Measurements from ENCODE around the gene XXYLT1.

DNA sequence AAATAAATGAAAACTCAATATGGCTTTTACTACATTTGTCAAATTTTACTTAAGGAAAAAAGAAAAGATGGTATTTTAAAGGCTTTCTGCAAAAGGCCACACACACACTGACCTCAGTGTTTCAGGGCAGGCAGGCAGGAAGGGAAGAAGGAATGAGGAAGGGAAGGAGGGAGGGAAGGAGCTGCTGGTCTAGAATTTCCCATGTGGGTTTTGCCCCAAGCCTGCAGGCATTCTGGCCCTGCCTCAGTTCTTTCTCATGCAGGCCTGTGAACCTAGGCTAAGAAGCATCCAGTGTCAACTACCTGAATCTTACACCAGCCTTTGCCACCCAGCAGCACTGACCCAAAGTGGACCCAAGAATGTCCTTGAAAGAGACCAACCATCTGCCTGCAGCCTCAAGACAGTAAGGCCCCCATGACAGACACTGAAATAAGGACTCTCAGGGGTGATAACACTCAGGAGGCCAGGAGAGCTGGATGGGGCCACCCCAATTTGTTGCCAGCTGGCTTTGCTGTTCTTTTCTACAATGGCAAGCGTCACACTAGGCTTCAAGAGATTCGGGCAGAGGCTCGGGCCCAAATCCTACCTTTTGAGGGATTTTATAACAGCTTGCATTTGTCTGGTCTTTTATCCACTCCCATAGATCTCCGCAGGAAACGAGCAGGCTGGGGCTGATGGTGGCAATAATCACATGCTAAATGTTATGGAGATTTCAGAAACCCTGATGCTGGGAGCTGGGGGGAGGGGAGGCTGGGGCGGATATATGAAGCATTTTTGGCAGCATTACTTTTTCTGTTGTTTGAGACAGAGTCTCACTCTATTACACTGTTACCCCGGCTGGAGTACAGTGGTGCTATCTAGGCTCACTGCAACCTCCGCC lies 51.4 kb downstream of the XXYLT1 start:
- TF ChIP-seq, protein P1, sequence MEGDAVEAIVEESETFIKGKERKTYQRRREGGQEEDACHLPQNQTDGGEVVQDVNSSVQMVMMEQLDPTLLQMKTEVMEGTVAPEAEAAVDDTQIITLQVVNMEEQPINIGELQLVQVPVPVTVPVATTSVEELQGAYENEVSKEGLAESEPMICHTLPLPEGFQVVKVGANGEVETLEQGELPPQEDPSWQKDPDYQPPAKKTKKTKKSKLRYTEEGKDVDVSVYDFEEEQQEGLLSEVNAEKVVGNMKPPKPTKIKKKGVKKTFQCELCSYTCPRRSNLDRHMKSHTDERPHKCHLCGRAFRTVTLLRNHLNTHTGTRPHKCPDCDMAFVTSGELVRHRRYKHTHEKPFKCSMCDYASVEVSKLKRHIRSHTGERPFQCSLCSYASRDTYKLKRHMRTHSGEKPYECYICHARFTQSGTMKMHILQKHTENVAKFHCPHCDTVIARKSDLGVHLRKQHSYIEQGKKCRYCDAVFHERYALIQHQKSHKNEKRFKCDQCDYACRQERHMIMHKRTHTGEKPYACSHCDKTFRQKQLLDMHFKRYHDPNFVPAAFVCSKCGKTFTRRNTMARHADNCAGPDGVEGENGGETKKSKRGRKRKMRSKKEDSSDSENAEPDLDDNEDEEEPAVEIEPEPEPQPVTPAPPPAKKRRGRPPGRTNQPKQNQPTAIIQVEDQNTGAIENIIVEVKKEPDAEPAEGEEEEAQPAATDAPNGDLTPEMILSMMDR (IDR thresholded peaks at IDR 0.05) = no peak
- TF ChIP-seq POLR2A (IDR thresholded peaks at IDR 0.05) = no peak
